Activated naive CD8-positive, alpha-beta T cell treated with anti-CD3 and anti-CD28 coated beads, Interleukin-2, amount 50 U/mL, for 24 hours (primary cell): Measurements from ENCODE around the gene ZNF335.
"Not testable (repeated sequence)": the region's sequence is repeated elsewhere in the genome, so short reads cannot be mapped to it uniquely, and the experiment has no call there.

ENCODE experiments used
- ATAC-seq: fragments of 150-1000 bp; cut with Tn5 transposase; one replicate; pipeline ENCODE4 v1.10.0; 2021
- DNase-seq: peaks from one replicate; pipeline ENCODE4 v3.0.0; 2021
- H3K27ac Mint-ChIP-seq: one replicate; pipeline ENCODE4 v1.8.0; 2021; ENCODE audit warnings: mild to moderate bottlenecking, mixed read lengths
- H3K27me3 Mint-ChIP-seq: one replicate; pipeline ENCODE4 v1.8.0; 2021; ENCODE audit warnings: mixed read lengths
- H3K36me3 Mint-ChIP-seq: one replicate; pipeline ENCODE4 v1.8.0; 2021; ENCODE audit warnings: low read depth, mixed read lengths
- H3K4me1 Mint-ChIP-seq: one replicate; pipeline ENCODE4 v1.8.0; 2021; ENCODE audit warnings: mixed read lengths
- H3K4me3 Mint-ChIP-seq: one replicate; pipeline ENCODE4 v1.8.0; 2021; ENCODE audit warnings: mild to moderate bottlenecking, moderate library complexity, mixed read lengths
- H3K9me3 Mint-ChIP-seq: one replicate; pipeline ENCODE4 v1.8.0; 2021; ENCODE audit warnings: mixed read lengths

The ZNF335 gene

GRCh38 chr20:45911486-45912343 is 60.3 kb downstream of the ZNF335 start, which contains the start of gene PLTP:
Gene PLTP (minus strand): TSS chr20:45912155. CDS start chr20:45911452, 703 bp downstream.
- peak within 1 kb of the TSS; percentile 81 for H3K27ac Mint-ChIP-seq
- peaks cover 7% of the 10 kb centered on the region for H3K27me3 Mint-ChIP-seq
- H3K4me1 Mint-ChIP-seq = peaks cover 22% of the 10 kb centered on the region
- peak within 1 kb of the TSS; percentile 83 for H3K4me3 Mint-ChIP-seq
- H3K36me3 Mint-ChIP-seq = no peaks in the 10 kb centered on the region
- ATAC-seq (no peak), DNase-seq (peak; percentile 54)
- H3K9me3 Mint-ChIP-seq = no peaks in the 10 kb centered on the region

GRCh38 chr20:45910670-45911485 is 61.1 kb downstream of the ZNF335 start:
- Mint-ChIP-seq H3K9me3 (no peaks in the 10 kb centered on the region), H3K27me3 (peaks cover 7% of the 10 kb centered on the region)

GRCh38 chr20:45909817-45910669 is 62.0 kb downstream of the ZNF335 start:
- Mint-ChIP-seq H3K4me1 (peaks cover 22% of the 10 kb centered on the region), H3K9me3 (no peaks in the 10 kb centered on the region), H3K36me3 (no peaks in the 10 kb centered on the region), H3K4me3 (peak overlapping the region; percentile 83), H3K27ac (peak overlapping the region; percentile 63), H3K27me3 (peaks cover 7% of the 10 kb centered on the region)
- no peak for DNase-seq
- ATAC-seq = no peak

More at GRCh38 chr20:45910670-45911485, 61.1 kb downstream of the ZNF335 start:
- Mint-ChIP-seq H3K4me1 (peaks cover 22% of the 10 kb centered on the region), H3K4me3 (peak overlapping the region; percentile 83), H3K36me3 (no peaks in the 10 kb centered on the region), H3K27ac (peak overlapping the region; percentile 81)
- ATAC-seq = peak; percentile 94
- peak; percentile 98 for DNase-seq

- no peak overlapping the region for H3K27ac Mint-ChIP-seq
- H3K9me3 Mint-ChIP-seq = no peaks in the 10 kb centered on the region
- peaks cover 4% of the 10 kb centered on the region for H3K27me3 Mint-ChIP-seq
- DNase-seq (no peak), ATAC-seq (no peak)
- peaks cover 22% of the 10 kb centered on the region for H3K4me1 Mint-ChIP-seq
- no peaks in the 10 kb centered on the region for H3K36me3 Mint-ChIP-seq
- H3K4me3 Mint-ChIP-seq = no peak overlapping the region
Measured at GRCh38 chr20:45909336-45909808, 62.6 kb downstream of the ZNF335 start.

GRCh38 chr20:45908084-45908483 is 63.9 kb downstream of the ZNF335 start:
- H3K4me3 Mint-ChIP-seq = no peak overlapping the region
- no peak overlapping the region for H3K27ac Mint-ChIP-seq
- H3K36me3 Mint-ChIP-seq = no peaks in the 10 kb centered on the region
- no peaks in the 10 kb centered on the region for H3K9me3 Mint-ChIP-seq
- peaks cover 22% of the 10 kb centered on the region for H3K4me1 Mint-ChIP-seq
- H3K27me3 Mint-ChIP-seq = peaks cover 3% of the 10 kb centered on the region
- no peak for DNase-seq
- no peak for ATAC-seq

GRCh38 chr20:45907219-45907948 is 64.6 kb downstream of the ZNF335 start:
- H3K27me3 Mint-ChIP-seq = peaks cover 2% of the 10 kb centered on the region
- no peaks in the 10 kb centered on the region for H3K36me3 Mint-ChIP-seq
- no peak overlapping the region for H3K27ac Mint-ChIP-seq
- no peak for ATAC-seq
- no peak for DNase-seq
- peaks cover 19% of the 10 kb centered on the region for H3K4me1 Mint-ChIP-seq
- no peaks in the 10 kb centered on the region for H3K9me3 Mint-ChIP-seq
- no peak overlapping the region for H3K4me3 Mint-ChIP-seq

- Mint-ChIP-seq H3K36me3 (no peaks in the 10 kb centered on the region), H3K4me3 (no peak overlapping the region), H3K9me3 (no peaks in the 10 kb centered on the region), H3K27me3 (no peaks in the 10 kb centered on the region), H3K4me1 (peaks cover 7% of the 10 kb centered on the region), H3K27ac (no peak overlapping the region)
- DNase-seq (no peak), ATAC-seq (no peak)
Measured at GRCh38 chr20:45905505-45906079, 66.4 kb downstream of the ZNF335 start.

GRCh38 chr20:45904583-45905504 is 67.2 kb downstream of the ZNF335 start:
- no peak overlapping the region for H3K27ac Mint-ChIP-seq
- ATAC-seq (no peak), DNase-seq (no peak)
- H3K9me3 Mint-ChIP-seq = no peaks in the 10 kb centered on the region
- no peak overlapping the region for H3K4me3 Mint-ChIP-seq
- H3K27me3 Mint-ChIP-seq = no peaks in the 10 kb centered on the region
- H3K36me3 Mint-ChIP-seq = no peaks in the 10 kb centered on the region
- H3K4me1 Mint-ChIP-seq = no peaks in the 10 kb centered on the region

- H3K9me3 Mint-ChIP-seq = no peaks in the 10 kb centered on the region
- H3K27ac Mint-ChIP-seq = no peak overlapping the region
- DNase-seq (no peak), ATAC-seq (no peak)
- H3K36me3 Mint-ChIP-seq = peaks cover 3% of the 10 kb centered on the region
- no peak overlapping the region for H3K4me3 Mint-ChIP-seq
- H3K4me1 Mint-ChIP-seq = no peaks in the 10 kb centered on the region
- H3K27me3 Mint-ChIP-seq = no peaks in the 10 kb centered on the region
Measured at GRCh38 chr20:45902199-45902701, 69.8 kb downstream of the ZNF335 start.

- H3K9me3 Mint-ChIP-seq, H3K4me3 Mint-ChIP-seq, H3K27ac Mint-ChIP-seq, H3K36me3 Mint-ChIP-seq, H3K4me1 Mint-ChIP-seq, ATAC-seq, DNase-seq, H3K27me3 Mint-ChIP-seq: not testable (repeated sequence)
Measured at GRCh38 chr20:45901332-45901731, 70.7 kb downstream of the ZNF335 start.

- ATAC-seq = no peak
- H3K4me1 Mint-ChIP-seq = peaks cover 5% of the 10 kb centered on the region
- H3K27me3 Mint-ChIP-seq = no peaks in the 10 kb centered on the region
Measured at GRCh38 chr20:45899046-45899835, 72.8 kb downstream of the ZNF335 start.

More at GRCh38 chr20:45899046-45899835, 72.8 kb downstream of the ZNF335 start:
- H3K9me3 Mint-ChIP-seq = no peaks in the 10 kb centered on the region
- H3K27ac Mint-ChIP-seq = no peak overlapping the region
- H3K4me3 Mint-ChIP-seq = no peak overlapping the region
- peaks cover 3% of the 10 kb centered on the region for H3K36me3 Mint-ChIP-seq
- DNase-seq = no peak
